HS-5 (cell line): ENCODE data around the gene SP8.
"Not testable (repeated sequence)": the region's sequence is repeated elsewhere in the genome, so short reads cannot be mapped to it uniquely, and the experiment has no call there.

Experiments
- DNase-seq: peaks from one replicate; pipeline ENCODE4 v3.0.0-alpha.2; 2012; ENCODE audit warnings: low read depth

SP8 gene

GRCh38 chr7:20786779-20787659 lies at the start of gene SP8:
TSS of gene SP8 (minus strand) at chr7:20786886. CDS start at chr7:20786798, 88 bp downstream.
- DNase-seq: no peak

GRCh38 chr7:20836424-20836823 lies 49.7 kb upstream of the SP8 start:
- DNase-seq: not testable (repeated sequence)

GRCh38 chr7:20835111-20835750 lies 48.5 kb upstream of the SP8 start:
- no peak for DNase-seq

GRCh38 chr7:20834656-20835055 lies 48.0 kb upstream of the SP8 start:
- no peak for DNase-seq

- DNase-seq: no peak
Measured at GRCh38 chr7:20831956-20832355, 45.3 kb upstream of the SP8 start.

- DNase-seq: no peak
Measured at GRCh38 chr7:20831451-20831850, 44.8 kb upstream of the SP8 start.

- DNase-seq: no peak
Measured at GRCh38 chr7:20828947-20829346, 42.3 kb upstream of the SP8 start.

- DNase-seq: no peak
Measured at GRCh38 chr7:20827172-20827571, 40.5 kb upstream of the SP8 start.

GRCh38 chr7:20826243-20826642 lies 39.6 kb upstream of the SP8 start:
- DNase-seq: no peak

GRCh38 chr7:20825555-20825954 lies 38.9 kb upstream of the SP8 start:
- DNase-seq: no peak

- not testable (repeated sequence) for DNase-seq
Measured at GRCh38 chr7:20821390-20821789, 34.7 kb upstream of the SP8 start.

- no peak for DNase-seq
Measured at GRCh38 chr7:20816372-20816959, 29.8 kb upstream of the SP8 start.

GRCh38 chr7:20804345-20804744 lies 17.7 kb upstream of the SP8 start:
- DNase-seq: no peak

- DNase-seq: no peak
Measured at GRCh38 chr7:20799566-20800366, 13.1 kb upstream of the SP8 start.

- no peak for DNase-seq
Measured at GRCh38 chr7:20798694-20799121, 12.0 kb upstream of the SP8 start.

- no peak for DNase-seq
Measured at GRCh38 chr7:20798081-20798693, 11.5 kb upstream of the SP8 start.

GRCh38 chr7:20797462-20798080 lies 10.9 kb upstream of the SP8 start:
- DNase-seq: no peak

GRCh38 chr7:20797042-20797461 lies 10.4 kb upstream of the SP8 start:
- DNase-seq: no peak

GRCh38 chr7:20796500-20796899 lies 9.8 kb upstream of the SP8 start:
- no peak for DNase-seq

- no peak for DNase-seq
Measured at GRCh38 chr7:20795881-20796280, 9.2 kb upstream of the SP8 start.

- DNase-seq: no peak
Measured at GRCh38 chr7:20795361-20795760, 8.7 kb upstream of the SP8 start.
